ENCODE results near the gene PHACTR1.

GRCh38 chr6:12873691-12874090 lies 157.1 kb downstream of the PHACTR1 start:
- TF ChIP-seq CTCF (conservative IDR thresholded peaks at IDR 0.05; ENCODE audit: low read depth, low read length) (no peak), EZH2phosphoT487 (IDR thresholded peaks at IDR 0.05; ENCODE audit: borderline replicate concordance, low read length) (no peak), EZH2 (IDR thresholded peaks at IDR 0.05; ENCODE audit: low read length, unreplicated experiment) (no peak)

Data from PC-3 (cell line).